Liver (tissue), 9 donors: Measurements from ENCODE around the gene RBM15. TPM values are rescaled to one million over a fixed set of nuclear protein-coding genes. Genes with fewer than 3 reads are reported as not detected.

Source experiments
- DNase-seq: peaks from one replicate; pipeline ENCODE4 v3.0.0-alpha.2; 2017; ENCODE audit warnings: low spot score
- H3K27ac ChIP-seq, 2 donors: one replicate each; pipeline ENCODE4 v1.7.0; 2013; ENCODE audit warnings: inconsistent platforms in 2 of 2, low read length in 2 of 2, control low read depth in 1 of 2, low read depth in 1 of 2, mild to moderate bottlenecking in 1 of 2
- H3K27me3 ChIP-seq, 4 donors: one replicate each; pipeline versions ENCODE4 v1.6.1 to v1.7.0; 2013; ENCODE audit warnings: low read length in 3 of 4, inconsistent platforms in 1 of 4, mild to moderate bottlenecking in 1 of 4, moderate library complexity in 1 of 4; ENCODE audit not compliant: control insufficient read depth in 4 of 4, insufficient read depth in 4 of 4
- H3K36me3 ChIP-seq, 4 donors: one replicate each; pipeline versions ENCODE4 v1.6.1 to v1.7.0; 2013; ENCODE audit warnings: low read length in 3 of 4, mild to moderate bottlenecking in 3 of 4, low read depth in 1 of 4, moderate library complexity in 1 of 4; ENCODE audit not compliant: control insufficient read depth in 4 of 4, insufficient read depth in 3 of 4
- H3K4me1 ChIP-seq, 4 donors: one replicate each; pipeline versions ENCODE4 v1.6.1 to v1.7.0; 2013; ENCODE audit warnings: low read length in 3 of 4, mild to moderate bottlenecking in 3 of 4, moderate library complexity in 1 of 4; ENCODE audit not compliant: control insufficient read depth in 4 of 4, insufficient read depth in 4 of 4
- H3K4me3 ChIP-seq, 3 donors: one replicate each; pipeline versions ENCODE4 v1.6.1 to v1.7.0; 2013; ENCODE audit warnings: low read length in 3 of 3, control low read depth in 1 of 3, low read depth in 1 of 3, mild to moderate bottlenecking in 1 of 3
- H3K9ac ChIP-seq, 2 donors: one replicate each; pipeline ENCODE4 v1.7.0; 2013; ENCODE audit warnings: low read length in 2 of 2, mild to moderate bottlenecking in 2 of 2, moderate library complexity in 2 of 2, control low read depth in 1 of 2, low read depth in 1 of 2
- H3K9me3 ChIP-seq, 4 donors: one replicate each; pipeline versions ENCODE4 v1.6.1 to v1.7.0; 2013; ENCODE audit warnings: low read length in 3 of 4; ENCODE audit not compliant: control insufficient read depth in 4 of 4
- EGR1 ChIP-seq, 2 donors: IDR thresholded peaks; 2 replicates each; pipeline ENCODE4 v1.6.1; 2016 to 2018; ENCODE audit warnings: antibody characterized with exemption in 2 of 2, low read depth in 2 of 2
- FOXA1 ChIP-seq: IDR thresholded peaks from 2 replicates; pipeline ENCODE4 v1.6.1; 2016; ENCODE audit warnings: antibody characterized with exemption
- FOXA2 ChIP-seq: IDR thresholded peaks from 2 replicates; pipeline ENCODE4 v1.6.1; 2016; ENCODE audit warnings: antibody characterized with exemption
- GABPA ChIP-seq, 2 donors: IDR thresholded peaks in 1 of 2; conservative IDR thresholded peaks in 1 of 2; 2 replicates each; pipeline ENCODE4 v1.6.1; 2016; ENCODE audit warnings: antibody characterized with exemption in 2 of 2, mild to moderate bottlenecking in 1 of 2, moderate library complexity in 1 of 2
- HNF4A ChIP-seq, 2 donors: conservative IDR thresholded peaks; 2 replicates each; pipeline ENCODE4 v1.6.1; 2016; ENCODE audit warnings: antibody characterized with exemption in 2 of 2, mild to moderate bottlenecking in 2 of 2
- HNF4G ChIP-seq: IDR thresholded peaks from 2 replicates; pipeline ENCODE4 v1.6.1; 2016; ENCODE audit warnings: antibody characterized with exemption
- JUND ChIP-seq, 2 donors: IDR thresholded peaks; 2 replicates each; pipeline ENCODE4 v1.6.1; 2016; ENCODE audit warnings: antibody characterized with exemption in 2 of 2
- NR2F2 ChIP-seq: IDR thresholded peaks from 2 replicates; pipeline ENCODE4 v1.6.1; 2016; ENCODE audit warnings: antibody characterized with exemption
- RAD21 ChIP-seq, 2 donors: IDR thresholded peaks; 2 replicates each; pipeline ENCODE4 v1.6.1; 2016; ENCODE audit warnings: antibody characterized with exemption in 2 of 2, mild to moderate bottlenecking in 2 of 2
- RXRA ChIP-seq, 2 donors: IDR thresholded peaks; 2 replicates each; pipeline ENCODE4 v1.6.1; 2017 to 2018; ENCODE audit warnings: antibody characterized with exemption in 2 of 2, mild to moderate bottlenecking in 1 of 2
- SP1 ChIP-seq: IDR thresholded peaks from 2 replicates; pipeline ENCODE4 v1.6.1; 2018; ENCODE audit warnings: antibody characterized with exemption, mild to moderate bottlenecking
- TAF1 ChIP-seq: conservative IDR thresholded peaks from 2 replicates; pipeline ENCODE4 v1.6.1; 2016; ENCODE audit warnings: antibody characterized with exemption, mild to moderate bottlenecking
- YY1 ChIP-seq: IDR thresholded peaks from 2 replicates; pipeline ENCODE4 v1.6.1; 2016; ENCODE audit warnings: antibody characterized with exemption, mild to moderate bottlenecking
- WGBS: extraction: QIAGEN DNeasy Blood & Tissue Kit; methylation state at CpG from one replicate; pipeline ENCODE4 v1.1.7; 2013; 5-methylcytosine and 5-hydroxymethylcytosine counted together
- polyA plus RNA-seq, 2 donors: library from polyadenylated mRNA; stranded (reverse) in 1 of 2; unstranded in 1 of 2; fragments of 200-250 nt in 1 of 2; fragments of >200 nt in 1 of 2; fragmentation: Nextera tagmentation in 1 of 2; extraction: Ambion mirVana in 1 of 2; gene quantifications; one replicate each; pipeline versions ENCODE4 v1.2.1 to v1.2.3, GENCODE V29; 2013 to 2015
- total RNA-seq, 2 donors: library from RNA; depleted of rRNA; stranded (reverse); fragments of >200 nt; gene quantifications; one replicate each; pipeline ENCODE4 v1.2.3, GENCODE V29; 2014
- TF ChIP-seq, protein P1 (sequence below): IDR thresholded peaks from 2 replicates; pipeline ENCODE4 v1.6.1; 2016; ENCODE audit warnings: antibody characterized with exemption
- TF ChIP-seq, protein P2 (sequence below): IDR thresholded peaks from 2 replicates; pipeline ENCODE4 v1.6.1; 2016; ENCODE audit warnings: antibody characterized with exemption
- TF ChIP-seq, protein P3 (sequence below): IDR thresholded peaks from 2 replicates; pipeline ENCODE4 v1.6.1; 2016; ENCODE audit warnings: antibody characterized with exemption, mild to moderate bottlenecking
- TF ChIP-seq, protein P4 (sequence below): IDR thresholded peaks from 2 replicates; pipeline ENCODE4 v1.6.1; 2016; ENCODE audit warnings: antibody characterized with exemption
- donor health status: healthy.
- donor health status: healthy.
- donor health status: healthy.
- donor health status: healthy.
- donor health status: healthy.

Gene RBM15
- total and polyA plus RNA-seq, 4 donors = 2.4 to 34.0 (median 15.0) TPM

DNA sequence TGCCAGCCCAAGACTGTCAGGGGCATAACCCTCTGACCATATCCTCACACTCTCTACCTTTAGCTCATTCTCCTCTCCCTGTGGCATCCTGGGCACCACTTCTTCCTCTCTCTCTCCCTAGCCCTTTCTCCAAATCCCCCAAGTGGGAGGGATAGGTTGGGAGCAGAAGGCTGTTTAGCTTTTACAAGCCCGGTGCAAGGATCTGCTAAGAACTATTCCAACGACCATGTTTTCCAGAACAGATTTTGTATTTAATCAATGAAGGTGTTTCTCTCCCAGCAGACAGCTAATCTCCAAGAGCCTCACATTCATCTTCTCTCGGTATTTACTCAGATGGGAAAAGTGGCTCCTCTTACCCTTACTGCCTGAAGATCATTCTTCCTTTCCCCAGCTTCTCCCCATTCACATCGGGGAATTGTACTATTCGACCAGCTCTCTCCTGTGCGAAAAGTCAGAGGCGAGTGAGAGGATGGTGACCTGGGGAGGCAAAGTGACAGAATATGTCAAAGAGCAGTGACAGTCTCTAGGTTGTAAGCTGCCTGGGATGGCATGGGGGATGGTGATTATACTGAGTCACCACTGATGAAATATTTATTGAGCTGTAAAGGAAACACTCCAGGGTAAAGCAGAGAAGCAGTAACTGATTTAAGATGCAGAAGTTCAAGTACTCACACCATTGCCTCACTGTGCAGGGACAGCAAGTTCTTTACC lies 47.0 kb upstream of the RBM15 start:
- no peaks in the 10 kb centered on the region for H3K36me3 ChIP-seq
- H3K9me3 ChIP-seq = no peaks in the 10 kb centered on the region
- no peaks in the 10 kb centered on the region for H3K27me3 ChIP-seq
- no peak for TF ChIP-seq RXRA (IDR thresholded peaks at IDR 0.05)
- H3K9ac ChIP-seq = no peak overlapping the region
- WGBS = 72% methylated on average over 7 of the region's 7 CpGs
- no peak for DNase-seq
- no peaks in the 10 kb centered on the region for H3K4me1 ChIP-seq
- no peak overlapping the region for H3K27ac ChIP-seq
- H3K4me3 ChIP-seq = no peak overlapping the region

DNA sequence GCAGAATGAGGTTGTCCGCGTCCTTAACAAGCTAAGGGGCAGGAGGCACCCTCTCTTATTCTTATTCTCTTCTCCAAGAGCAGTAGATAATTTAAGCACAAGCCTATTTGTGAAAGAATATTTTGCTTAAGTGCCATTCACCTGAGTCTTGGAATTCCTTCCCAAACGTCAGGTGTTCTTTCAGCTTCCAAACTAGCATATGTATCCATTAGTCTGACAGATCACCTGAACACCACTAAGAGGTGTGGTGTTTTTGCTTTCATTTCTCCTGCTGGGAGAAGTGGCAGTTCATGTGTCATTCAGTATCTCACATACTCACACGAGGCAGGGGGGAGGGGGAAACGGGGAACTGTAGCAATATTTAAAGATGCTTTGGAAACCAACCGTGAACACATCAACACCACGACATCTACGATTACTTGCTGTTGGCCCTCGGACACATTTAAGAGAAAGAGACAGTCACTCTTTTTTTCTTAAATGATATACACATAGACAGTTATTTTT lies 45.5 kb upstream of the RBM15 start:
- TF ChIP-seq HNF4A (conservative IDR thresholded peaks at IDR 0.05) = no peak
- TF ChIP-seq, protein P1, sequence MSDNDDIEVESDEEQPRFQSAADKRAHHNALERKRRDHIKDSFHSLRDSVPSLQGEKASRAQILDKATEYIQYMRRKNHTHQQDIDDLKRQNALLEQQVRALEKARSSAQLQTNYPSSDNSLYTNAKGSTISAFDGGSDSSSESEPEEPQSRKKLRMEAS = no peak
- no peak overlapping the region for H3K9ac ChIP-seq
- no peak overlapping the region for H3K4me3 ChIP-seq
- DNase-seq = no peak
- no peaks in the 10 kb centered on the region for H3K9me3 ChIP-seq
- H3K36me3 ChIP-seq = no peaks in the 10 kb centered on the region
- no peaks in the 10 kb centered on the region for H3K4me1 ChIP-seq
- no peaks in the 10 kb centered on the region for H3K27me3 ChIP-seq
- H3K27ac ChIP-seq = no peak overlapping the region
- 83% methylated on average over 9 of the region's 9 CpGs for WGBS

DNA sequence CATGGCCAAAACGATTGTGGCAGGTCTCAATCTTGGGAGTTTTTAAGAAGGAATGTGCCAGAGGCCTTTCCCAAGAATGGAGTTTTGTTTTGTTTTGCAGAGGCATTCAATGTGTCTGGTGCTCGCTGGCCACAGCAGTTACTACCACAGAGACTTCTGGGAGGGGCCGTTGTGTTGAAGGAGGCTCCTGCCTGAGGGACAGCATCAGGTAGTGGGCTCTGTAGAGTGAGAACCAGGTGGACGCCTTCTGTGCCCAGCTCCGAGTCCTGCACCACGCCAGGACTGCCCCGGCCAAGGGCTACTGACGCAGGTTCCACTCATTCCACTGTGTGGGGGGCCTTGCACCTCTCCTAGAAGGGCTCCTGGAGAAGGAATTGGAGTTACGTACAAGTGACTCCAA lies 44.9 kb upstream of the RBM15 start:
- Histone ChIP-seq H3K9ac (no peak overlapping the region), H3K36me3 (no peaks in the 10 kb centered on the region), H3K4me1 (no peaks in the 10 kb centered on the region), H3K27ac (no peak overlapping the region), H3K9me3 (no peaks in the 10 kb centered on the region), H3K4me3 (no peak overlapping the region), H3K27me3 (no peaks in the 10 kb centered on the region)
- no peak for DNase-seq
- WGBS = 94% methylated on average over 9 of the region's 9 CpGs
- TF ChIP-seq RAD21 (IDR thresholded peaks at IDR 0.05) = no peak
- TF ChIP-seq HNF4A (conservative IDR thresholded peaks at IDR 0.05) = no peak
- TF ChIP-seq NR2F2 = no peak
- no peak for TF ChIP-seq SP1
- TF ChIP-seq, protein P2, sequence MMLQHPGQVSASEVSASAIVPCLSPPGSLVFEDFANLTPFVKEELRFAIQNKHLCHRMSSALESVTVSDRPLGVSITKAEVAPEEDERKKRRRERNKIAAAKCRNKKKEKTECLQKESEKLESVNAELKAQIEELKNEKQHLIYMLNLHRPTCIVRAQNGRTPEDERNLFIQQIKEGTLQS = no peak
- TF ChIP-seq FOXA1 = no peak
- no peak for TF ChIP-seq GABPA (IDR thresholded peaks at IDR 0.05 in 1 of 2, conservative IDR thresholded peaks at IDR 0.05 in 1 of 2)
- TF ChIP-seq TAF1 = no peak
- TF ChIP-seq JUND (IDR thresholded peaks at IDR 0.05) = no peak
- TF ChIP-seq HNF4G = no peak
- TF ChIP-seq, protein P1 = no peak

DNA sequence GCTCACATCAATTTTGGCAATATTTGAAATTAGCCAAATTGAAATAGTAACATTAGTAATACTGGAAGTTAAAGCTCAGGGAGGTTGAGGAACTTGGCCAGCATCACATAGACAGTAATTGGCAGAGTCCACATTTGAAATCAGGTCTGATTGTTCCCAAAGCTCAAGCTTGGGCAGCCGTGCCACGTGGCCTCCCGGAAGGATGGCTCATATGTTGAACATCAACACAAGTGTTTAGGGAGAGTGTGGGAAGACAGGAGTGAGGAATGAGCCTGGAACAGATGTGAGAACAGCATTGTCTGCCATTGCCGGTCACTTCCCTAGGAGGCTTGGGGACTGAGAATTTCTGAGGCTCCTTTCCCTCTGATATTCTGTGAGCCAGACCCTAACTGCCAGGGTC lies 40.2 kb upstream of the RBM15 start:
- DNase-seq = no peak
- WGBS = 95% methylated on average over 4 of the region's 4 CpGs
- no peak overlapping the region for H3K4me3 ChIP-seq
- no peaks in the 10 kb centered on the region for H3K9me3 ChIP-seq
- no peaks in the 10 kb centered on the region for H3K27me3 ChIP-seq
- no peak overlapping the region for H3K27ac ChIP-seq
- no peaks in the 10 kb centered on the region for H3K36me3 ChIP-seq
- no peak overlapping the region for H3K9ac ChIP-seq
- H3K4me1 ChIP-seq = no peaks in the 10 kb centered on the region
- TF ChIP-seq, protein P3, sequence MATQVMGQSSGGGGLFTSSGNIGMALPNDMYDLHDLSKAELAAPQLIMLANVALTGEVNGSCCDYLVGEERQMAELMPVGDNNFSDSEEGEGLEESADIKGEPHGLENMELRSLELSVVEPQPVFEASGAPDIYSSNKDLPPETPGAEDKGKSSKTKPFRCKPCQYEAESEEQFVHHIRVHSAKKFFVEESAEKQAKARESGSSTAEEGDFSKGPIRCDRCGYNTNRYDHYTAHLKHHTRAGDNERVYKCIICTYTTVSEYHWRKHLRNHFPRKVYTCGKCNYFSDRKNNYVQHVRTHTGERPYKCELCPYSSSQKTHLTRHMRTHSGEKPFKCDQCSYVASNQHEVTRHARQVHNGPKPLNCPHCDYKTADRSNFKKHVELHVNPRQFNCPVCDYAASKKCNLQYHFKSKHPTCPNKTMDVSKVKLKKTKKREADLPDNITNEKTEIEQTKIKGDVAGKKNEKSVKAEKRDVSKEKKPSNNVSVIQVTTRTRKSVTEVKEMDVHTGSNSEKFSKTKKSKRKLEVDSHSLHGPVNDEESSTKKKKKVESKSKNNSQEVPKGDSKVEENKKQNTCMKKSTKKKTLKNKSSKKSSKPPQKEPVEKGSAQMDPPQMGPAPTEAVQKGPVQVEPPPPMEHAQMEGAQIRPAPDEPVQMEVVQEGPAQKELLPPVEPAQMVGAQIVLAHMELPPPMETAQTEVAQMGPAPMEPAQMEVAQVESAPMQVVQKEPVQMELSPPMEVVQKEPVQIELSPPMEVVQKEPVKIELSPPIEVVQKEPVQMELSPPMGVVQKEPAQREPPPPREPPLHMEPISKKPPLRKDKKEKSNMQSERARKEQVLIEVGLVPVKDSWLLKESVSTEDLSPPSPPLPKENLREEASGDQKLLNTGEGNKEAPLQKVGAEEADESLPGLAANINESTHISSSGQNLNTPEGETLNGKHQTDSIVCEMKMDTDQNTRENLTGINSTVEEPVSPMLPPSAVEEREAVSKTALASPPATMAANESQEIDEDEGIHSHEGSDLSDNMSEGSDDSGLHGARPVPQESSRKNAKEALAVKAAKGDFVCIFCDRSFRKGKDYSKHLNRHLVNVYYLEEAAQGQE = no peak
- TF ChIP-seq RXRA (IDR thresholded peaks at IDR 0.05) (no peak), FOXA1 (no peak), EGR1 (IDR thresholded peaks at IDR 0.05; ENCODE audit: low read depth in 2 of 2) (no peak), HNF4A (conservative IDR thresholded peaks at IDR 0.05) (no peak), FOXA2 (no peak), YY1 (no peak)
- TF ChIP-seq, protein P2 = no peak
- TF ChIP-seq, protein P4, sequence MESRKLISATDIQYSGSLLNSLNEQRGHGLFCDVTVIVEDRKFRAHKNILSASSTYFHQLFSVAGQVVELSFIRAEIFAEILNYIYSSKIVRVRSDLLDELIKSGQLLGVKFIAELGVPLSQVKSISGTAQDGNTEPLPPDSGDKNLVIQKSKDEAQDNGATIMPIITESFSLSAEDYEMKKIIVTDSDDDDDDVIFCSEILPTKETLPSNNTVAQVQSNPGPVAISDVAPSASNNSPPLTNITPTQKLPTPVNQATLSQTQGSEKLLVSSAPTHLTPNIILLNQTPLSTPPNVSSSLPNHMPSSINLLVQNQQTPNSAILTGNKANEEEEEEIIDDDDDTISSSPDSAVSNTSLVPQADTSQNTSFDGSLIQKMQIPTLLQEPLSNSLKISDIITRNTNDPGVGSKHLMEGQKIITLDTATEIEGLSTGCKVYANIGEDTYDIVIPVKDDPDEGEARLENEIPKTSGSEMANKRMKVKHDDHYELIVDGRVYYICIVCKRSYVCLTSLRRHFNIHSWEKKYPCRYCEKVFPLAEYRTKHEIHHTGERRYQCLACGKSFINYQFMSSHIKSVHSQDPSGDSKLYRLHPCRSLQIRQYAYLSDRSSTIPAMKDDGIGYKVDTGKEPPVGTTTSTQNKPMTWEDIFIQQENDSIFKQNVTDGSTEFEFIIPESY = no peak
- TF ChIP-seq, protein P1 = no peak
